GM12865 (cell line): Measurements from ENCODE around the gene MMP23B.
A peak's percentile ranks its signal among the peaks of the same experiment; 100 is the strongest.

Source experiments
- DNase-seq: peaks from one replicate; pipeline ENCODE4 v3.0.0; 2010; ENCODE audit warnings: low read depth
- H3K4me3 ChIP-seq: 2 replicates; pipeline ENCODE4 v1.5.1; 2011; ENCODE audit warnings: mild to moderate bottlenecking, low read depth, low read length, control low read depth
- TF ChIP-seq, protein P1 (sequence below): IDR thresholded peaks from 2 replicates; pipeline ENCODE4 v1.5.1; 2011; ENCODE audit warnings: low read length, control low read depth, low read depth, inconsistent platforms; ENCODE audit not compliant: insufficient read depth; ENCODE audit errors: missing control alignments

MMP23B gene

DNA sequence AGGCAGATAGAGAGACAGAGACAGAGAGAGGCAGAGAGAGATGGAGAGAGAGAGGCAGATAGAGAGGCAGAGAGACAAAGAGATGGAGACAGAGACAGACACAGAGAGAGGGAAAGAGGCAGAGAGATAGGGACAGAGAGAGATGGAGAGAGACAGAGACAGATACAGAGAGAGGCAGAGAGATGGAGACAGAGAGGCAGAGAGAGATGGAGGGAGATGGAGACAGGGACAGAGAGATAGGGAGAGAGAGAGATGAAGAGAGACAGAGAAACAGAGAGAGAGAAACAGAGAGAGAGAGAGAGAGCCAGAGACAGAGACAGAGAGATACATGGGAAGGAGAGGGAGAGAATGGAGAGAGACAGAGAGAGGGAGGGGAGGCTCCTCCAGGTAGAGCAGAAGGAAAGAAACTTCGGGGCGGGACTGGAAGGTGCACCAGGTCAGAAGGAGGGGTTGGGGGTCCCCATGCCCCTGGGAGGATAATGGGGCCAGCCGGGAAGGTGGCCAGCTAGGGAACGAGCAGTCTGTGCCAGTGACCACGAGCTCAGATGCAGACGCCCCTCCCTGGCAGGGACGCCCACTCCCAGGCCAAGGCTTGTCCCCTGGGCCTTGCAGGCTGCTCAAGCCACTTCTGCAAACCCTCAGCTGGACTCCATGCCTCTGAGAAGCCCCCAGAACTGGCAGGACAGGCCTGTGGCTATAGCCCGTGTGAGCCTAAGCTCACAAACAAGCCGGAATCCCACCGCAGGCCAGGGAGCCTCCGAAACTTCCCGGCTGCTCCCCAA, 35.3 kb upstream of the MMP23B start:
- no peak overlapping the region for H3K4me3 ChIP-seq
- TF ChIP-seq, protein P1, sequence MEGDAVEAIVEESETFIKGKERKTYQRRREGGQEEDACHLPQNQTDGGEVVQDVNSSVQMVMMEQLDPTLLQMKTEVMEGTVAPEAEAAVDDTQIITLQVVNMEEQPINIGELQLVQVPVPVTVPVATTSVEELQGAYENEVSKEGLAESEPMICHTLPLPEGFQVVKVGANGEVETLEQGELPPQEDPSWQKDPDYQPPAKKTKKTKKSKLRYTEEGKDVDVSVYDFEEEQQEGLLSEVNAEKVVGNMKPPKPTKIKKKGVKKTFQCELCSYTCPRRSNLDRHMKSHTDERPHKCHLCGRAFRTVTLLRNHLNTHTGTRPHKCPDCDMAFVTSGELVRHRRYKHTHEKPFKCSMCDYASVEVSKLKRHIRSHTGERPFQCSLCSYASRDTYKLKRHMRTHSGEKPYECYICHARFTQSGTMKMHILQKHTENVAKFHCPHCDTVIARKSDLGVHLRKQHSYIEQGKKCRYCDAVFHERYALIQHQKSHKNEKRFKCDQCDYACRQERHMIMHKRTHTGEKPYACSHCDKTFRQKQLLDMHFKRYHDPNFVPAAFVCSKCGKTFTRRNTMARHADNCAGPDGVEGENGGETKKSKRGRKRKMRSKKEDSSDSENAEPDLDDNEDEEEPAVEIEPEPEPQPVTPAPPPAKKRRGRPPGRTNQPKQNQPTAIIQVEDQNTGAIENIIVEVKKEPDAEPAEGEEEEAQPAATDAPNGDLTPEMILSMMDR: no peak
- DNase-seq: no peak

DNA sequence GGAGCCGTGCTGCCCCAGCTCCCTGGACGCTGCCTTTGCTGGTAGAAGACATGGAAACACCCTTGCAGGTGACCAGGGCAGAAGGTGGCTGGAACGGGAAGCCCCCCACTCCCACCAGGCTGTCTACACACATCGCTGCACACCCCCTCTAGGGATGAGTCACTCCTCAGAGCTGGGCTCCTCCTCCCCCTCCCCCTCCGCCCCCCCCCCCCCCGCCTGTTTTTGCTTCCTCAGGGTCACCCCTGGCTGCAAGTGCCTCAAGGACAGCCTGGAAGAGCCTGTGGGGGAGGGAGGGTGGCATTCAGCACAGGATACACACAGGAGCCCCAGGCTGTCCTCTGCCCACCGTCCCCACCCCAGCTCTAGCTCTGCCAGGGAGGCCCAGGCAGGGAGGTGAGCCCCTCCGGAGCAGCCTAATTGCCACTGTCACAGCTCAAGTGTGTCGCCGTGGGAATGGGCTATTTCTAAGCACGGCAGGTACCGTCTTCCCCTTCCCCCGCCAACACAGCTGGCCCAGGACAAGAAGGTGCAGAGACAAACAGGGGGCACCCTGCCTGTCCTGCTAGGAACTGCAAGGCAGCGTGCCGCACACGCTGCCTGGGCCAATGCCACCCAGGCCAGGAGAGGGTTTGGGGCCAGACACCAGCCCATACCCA, 34.6 kb upstream of the MMP23B start:
- TF ChIP-seq, protein P1: peak; percentile 53
- H3K4me3 ChIP-seq: no peak overlapping the region
- peak; percentile 61 for DNase-seq

DNA sequence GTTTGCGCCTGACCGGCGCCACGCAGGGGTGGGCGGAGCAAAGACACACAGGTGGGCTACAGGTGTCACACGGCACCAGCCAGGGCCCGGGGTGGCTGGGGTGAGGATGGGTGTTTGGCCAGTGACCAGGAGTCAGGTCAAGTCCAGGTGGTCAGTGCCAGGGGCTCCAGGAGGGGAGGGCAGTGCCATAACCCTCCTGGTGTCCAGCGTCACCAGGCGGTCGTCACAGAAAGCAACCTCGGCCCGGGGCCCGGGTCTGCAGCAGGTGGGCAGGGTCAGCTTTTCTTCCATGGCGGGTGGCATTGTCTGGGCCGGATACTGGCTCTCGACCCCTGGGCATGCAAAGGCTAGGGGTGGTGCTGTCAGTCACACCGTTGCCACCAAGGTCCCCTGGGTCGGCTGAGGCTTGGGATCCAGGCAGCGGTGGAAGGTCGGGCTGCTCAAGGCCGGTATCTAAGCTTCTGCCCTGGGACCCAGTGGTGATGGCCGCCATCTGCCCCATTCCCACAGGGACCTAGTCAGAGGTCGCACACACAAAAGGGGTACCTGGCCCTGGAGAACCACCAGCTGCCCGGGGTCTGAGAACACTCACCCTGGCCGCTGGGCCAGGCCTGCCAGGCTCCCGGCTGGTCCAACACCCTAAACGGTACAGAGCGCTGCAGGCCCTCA, 33.8 kb upstream of the MMP23B start:
- no peak overlapping the region for H3K4me3 ChIP-seq
- TF ChIP-seq, protein P1: no peak
- DNase-seq: no peak

DNA sequence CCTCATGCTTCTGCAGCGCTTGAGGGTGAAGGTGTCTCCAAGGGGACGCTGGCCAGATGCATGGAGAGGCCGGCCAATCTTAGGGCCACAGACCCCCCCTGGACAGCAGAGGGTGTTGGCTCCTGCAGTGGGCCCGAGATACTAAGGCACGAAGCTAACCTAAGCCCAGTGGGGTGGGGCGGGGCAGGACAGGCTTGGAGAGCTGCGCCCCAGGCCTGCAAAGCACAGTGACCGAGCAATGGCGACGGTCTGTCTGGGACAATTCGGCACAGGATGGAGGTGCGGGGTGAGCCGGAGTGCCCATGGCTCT, 33.3 kb upstream of the MMP23B start:
- TF ChIP-seq, protein P1: no peak
- H3K4me3 ChIP-seq: no peak overlapping the region
- no peak for DNase-seq

DNA sequence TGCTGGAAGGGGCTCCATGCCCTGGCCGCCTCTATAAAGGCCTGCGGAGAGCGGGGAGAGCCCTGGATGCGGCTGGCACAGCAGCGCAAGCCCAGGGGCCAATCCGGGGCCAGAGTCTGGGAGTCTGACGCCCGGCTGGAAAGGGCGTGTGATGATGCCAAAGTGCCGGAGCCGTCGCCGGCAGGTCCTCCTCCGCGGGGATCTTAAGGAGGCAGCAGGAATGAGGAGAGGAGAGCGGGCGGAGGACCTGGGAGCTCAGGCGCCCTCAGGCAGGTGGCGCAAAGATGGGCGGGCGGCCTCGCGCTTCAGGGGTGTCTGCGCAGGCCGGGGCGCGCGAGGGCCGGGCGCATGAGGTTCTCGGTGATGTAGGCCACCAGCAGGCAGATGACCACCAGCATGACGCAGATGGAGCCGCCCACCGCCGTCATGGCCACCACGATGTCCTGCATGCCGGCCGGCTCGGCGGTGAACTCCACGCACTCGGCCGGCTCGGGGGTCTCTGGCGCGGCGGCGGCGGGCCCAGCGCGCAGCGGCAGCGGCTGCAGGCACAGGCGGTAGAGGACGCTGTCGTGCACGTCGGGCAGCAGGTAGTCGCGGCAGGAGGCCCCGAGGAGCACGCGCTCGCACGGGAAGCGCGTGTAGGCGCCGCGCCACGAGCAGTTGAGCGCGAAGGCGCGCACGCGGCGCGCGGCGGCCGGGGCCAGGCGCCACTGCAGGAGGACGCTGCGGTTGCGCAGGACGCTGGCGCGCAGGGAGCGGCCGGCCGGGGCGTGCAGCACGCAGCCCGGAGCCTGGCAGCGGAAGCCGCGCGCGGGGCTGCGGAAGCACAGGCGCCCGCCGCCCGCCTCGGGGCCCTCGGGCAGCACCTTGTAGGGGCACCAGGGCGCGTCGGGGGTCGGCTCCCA, 32.7 kb upstream of the MMP23B start:
- peak; percentile 65 for DNase-seq
- TF ChIP-seq, protein P1: peak; percentile 23
- peak overlapping the region; percentile 30; the same call in 1 of the 2 replicates for H3K4me3 ChIP-seq
